GM18517 (cell line): Measurements from ENCODE around the gene HTR4.
"Not testable (repeated sequence)": the region's sequence is repeated elsewhere in the genome, so short reads cannot be mapped to it uniquely, and the experiment has no call there.

Experiments used
- ATAC-seq: cut with Tn5 transposase; IDR thresholded peaks from one replicate; pipeline ENCODE4 v1.9.1; 2021; ENCODE audit warnings: mild to moderate bottlenecking, moderate library complexity; ENCODE audit not compliant: unreplicated experiment

HTR4 gene

DNA sequence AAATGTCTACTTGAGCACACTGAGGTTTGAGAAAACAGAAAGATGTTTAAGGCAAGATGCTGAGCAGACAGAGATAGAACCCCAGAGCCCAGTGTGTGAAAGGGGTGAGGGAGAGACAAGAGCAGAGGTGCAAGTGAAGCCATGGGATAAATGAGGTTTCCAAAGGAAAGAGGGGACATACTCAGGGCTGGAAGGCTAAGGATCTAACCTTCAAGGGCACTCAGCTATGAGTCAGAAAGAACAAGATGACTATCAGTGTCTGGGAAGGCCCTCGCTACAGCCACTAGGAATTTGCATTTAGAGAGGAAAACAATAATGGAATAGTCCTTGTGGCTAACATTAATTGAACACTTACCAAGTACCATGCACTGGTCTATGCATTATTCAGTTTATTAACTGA lies 113.7 kb downstream of the HTR4 start:
- ATAC-seq: no peak

DNA sequence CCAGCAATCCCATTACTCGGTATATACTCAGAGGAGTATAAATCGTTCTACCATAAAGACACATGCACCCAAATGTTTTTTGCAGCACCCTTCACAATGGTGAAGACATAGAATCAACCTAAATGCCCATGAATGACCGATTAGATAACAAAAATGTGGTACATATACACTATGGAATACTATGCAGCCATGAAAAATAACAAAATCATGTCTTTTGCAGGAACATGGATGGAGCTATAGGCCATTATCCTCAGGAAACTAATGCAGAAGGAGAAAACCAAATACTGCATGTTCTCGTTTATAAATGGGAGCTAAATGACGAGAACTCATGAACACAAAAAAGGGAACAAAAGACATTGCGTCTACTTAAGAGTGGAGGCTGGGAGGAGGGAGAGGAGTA lies 114.5 kb downstream of the HTR4 start:
- ATAC-seq: no peak

DNA sequence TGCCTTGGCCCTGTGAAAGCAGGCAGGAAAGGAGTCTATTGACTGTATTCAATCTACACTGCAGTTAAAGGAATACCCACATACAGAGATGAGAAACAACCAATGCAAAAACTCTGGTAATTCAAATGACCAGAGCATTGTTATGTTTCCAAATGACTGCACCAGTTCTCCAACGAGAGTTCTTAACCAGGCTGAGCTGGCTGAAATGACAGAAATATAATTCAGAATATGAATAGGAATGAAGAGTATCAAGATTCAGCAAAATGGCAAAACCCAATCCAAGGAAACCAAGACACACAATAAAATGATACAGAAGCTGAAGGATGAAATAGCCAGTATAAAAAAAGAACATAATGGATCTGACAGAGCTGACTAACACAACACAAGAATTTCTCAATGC lies 119.1 kb downstream of the HTR4 start:
- ATAC-seq: no peak

DNA sequence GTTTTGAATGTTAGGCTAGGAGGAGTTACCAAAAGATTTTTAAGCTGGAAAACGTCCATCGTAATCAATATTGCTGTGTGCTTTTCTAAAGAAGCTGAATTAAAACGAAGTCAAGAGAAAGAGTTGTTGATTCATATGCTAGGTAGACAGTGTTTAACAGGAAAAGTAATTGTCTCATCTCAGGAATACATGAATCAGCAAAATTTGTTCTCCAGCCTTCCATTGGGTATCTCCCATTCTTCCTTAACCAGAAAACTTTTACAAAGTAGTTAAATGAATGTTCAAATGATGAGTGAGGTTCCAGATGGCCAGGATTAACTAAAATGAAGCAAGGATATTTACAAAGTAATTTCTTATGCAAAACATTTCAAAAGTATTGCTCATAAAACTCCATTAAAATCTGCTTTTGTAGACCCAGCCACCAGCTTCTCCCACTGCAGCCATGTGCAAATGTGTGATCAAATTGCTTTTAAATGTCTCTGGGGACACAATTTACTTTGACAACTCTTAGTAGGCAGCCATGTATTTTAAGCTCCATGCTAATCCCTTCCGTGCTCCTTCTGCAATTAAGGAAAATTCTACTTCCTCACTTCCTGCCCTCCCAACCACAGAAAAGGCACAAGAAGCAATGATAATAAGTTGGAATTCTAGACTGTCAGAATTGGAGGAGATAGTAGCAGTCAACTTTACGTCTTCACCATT lies 121.2 kb downstream of the HTR4 start:
- no peak for ATAC-seq

DNA sequence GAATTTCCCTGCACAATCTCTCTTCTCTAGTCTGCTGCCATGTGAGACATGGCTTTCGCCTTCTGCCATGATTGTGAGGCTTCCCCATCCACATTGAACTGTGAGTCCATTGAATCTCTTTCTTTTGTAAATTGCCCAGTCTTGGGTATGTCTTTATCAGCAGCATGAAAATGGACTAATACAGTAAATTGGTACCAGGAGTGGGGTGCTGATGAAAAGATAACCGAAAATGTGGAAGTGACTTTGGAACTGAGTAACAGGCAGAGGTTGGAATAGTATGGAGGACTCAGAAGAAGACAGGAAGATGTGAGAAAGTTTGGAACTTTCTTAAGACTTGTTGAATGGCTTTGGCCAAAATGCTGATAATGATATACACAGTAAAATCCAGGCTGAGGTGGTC lies 124.9 kb downstream of the HTR4 start:
- not testable (repeated sequence) for ATAC-seq

DNA sequence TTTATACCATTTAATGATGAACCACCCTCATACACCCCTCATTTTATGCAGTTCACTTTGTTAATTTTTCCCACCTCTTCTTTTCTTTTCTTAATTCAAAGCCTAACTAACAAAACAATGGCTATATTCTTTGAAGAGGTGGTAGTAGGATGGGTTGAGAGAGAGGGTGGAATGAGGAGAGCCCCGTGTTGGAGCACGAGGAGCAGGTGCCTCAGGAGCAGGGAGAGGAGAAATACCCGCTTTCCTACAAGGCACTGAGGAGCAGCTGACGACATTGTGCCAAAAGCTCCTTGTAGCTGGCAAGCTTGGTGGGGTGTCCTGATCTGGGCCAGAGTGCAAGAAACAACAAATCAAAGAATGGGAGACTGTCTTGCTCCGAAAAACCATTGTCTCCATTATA lies 129.6 kb downstream of the HTR4 start:
- ATAC-seq: no peak

DNA sequence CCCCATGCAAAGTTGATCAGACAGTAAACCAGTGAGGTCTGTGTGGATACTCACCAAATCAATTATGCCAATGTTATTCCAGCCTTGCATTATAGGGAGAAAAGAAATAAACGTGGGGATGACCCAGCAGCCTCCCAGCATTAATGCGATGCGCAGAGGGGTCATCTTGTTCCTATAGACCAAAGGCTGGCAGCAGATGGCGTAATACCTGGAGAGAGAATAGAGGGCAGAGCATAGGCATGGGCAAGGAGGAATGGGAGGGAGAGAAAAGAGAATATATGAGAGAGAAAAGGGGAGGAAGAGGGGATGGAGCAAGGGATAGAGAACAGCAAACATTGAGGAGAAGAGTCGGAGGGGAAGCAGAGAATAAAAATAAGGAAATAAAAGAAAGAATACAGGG lies 131.2 kb downstream of the HTR4 start:
- no peak for ATAC-seq

GRCh38 chr5:148515460-148515859 lies 138.9 kb downstream of the HTR4 start:
- ATAC-seq: no peak

DNA sequence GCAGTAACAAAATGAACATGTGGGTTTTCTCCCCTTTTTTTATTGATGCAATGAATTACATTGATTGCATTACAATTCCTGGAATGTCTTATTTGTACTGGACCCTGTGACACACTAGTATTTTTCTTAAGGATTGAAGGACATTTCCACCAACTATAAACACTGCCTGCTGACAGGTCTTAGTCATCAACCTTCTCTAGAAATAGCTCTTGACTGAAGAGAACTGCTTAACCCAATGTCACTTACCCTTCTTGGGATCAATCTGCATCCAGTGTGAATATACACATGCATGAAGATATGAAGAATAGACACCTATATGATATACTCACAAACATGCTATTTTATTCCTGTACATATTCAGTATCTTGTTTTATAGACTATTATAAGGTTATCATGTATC lies 140.0 kb downstream of the HTR4 start:
- no peak for ATAC-seq

- ATAC-seq: no peak
These were observed 141.8 kb downstream of the HTR4 start for GRCh38 chr5:148512498-148512897.

DNA sequence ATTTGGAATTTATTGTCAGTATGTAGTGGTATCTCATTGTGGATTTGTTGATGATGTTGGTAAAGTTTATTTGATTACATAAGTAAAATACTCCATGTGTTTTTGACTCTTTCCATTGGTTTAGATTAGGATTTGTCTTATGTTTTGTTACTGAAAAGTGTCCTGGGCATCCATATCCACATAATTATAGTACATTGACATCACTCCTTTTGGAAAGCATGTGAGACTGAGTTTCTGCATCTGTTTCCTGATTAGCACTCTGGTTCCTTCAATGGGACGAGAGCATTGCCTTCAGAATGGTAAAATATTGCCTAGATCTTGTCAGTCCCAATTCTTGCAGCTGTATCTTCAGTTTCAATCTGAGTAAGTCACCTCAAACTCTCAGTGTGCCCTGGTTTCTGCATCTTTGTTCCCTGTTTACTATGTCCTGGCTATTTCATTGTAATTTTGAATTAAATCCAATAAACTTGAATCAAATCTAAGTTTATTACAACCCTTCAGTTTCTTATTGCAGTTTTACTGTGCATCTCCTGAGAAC lies 142.4 kb downstream of the HTR4 start:
- ATAC-seq: peak; percentile 91

DNA sequence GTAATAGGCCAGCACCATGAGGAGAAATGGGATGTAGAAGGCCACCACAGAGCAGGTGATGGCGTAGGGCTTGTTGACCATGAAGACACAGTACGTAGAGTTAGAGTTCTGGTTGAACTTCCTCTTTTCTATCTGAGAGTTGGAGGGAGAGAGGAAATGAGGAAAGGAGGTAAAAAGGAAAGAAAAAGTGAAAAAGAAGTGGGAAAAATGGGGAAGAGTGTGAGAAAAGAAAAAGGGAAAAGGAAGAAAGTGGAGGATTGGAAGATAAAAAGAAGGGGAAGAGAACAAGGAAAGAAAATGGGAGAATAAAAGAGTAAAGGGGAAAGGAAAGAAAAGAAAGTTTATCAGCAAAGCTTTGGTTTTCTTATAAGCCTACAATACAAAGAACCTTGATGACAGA lies 144.4 kb downstream of the HTR4 start:
- no peak for ATAC-seq

- ATAC-seq: no peak
These were observed 146.7 kb downstream of the HTR4 start for GRCh38 chr5:148507648-148508047.

GRCh38 chr5:148499452-148499851 lies 154.9 kb downstream of the HTR4 start:
- ATAC-seq: no peak

DNA sequence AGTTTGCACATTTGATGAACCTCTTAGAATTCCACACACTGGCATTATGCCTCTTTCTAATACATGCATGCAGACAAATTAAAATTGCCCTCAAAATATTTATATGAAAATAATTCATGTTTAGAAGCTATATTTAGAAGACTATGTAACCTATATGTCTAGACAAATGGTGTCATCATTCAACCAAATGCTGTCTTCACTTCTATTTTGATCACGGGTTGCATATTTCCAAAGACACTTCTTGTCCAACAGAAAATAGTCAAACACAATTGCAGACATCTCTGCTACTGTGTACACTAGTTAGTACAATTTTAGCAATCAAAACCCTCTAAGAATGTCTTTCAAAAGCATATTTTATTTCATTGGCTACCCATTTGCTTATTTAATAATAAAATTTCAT lies 156.6 kb downstream of the HTR4 start:
- ATAC-seq: no peak

DNA sequence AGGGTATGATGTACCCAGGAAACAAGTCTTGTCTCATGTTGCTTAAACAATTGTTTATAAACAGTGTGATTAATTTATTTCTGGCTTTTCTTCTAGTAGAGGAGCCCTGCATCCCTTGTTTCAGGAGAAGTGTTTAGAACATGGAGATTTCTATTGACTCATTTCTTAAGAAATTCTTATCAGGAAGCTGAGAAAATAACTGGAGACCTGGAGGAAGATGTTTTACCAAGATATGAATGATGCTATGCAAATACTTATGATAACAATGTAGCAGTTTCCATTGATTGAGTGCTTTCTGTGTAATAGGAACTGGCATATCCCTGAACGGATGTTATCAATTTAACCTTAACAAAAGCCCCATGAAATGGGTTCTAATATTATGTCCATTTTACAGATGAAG lies 162.0 kb downstream of the HTR4 start:
- ATAC-seq: no peak

- ATAC-seq: no peak
These were observed 162.5 kb downstream of the HTR4 start for GRCh38 chr5:148491793-148492184.

DNA sequence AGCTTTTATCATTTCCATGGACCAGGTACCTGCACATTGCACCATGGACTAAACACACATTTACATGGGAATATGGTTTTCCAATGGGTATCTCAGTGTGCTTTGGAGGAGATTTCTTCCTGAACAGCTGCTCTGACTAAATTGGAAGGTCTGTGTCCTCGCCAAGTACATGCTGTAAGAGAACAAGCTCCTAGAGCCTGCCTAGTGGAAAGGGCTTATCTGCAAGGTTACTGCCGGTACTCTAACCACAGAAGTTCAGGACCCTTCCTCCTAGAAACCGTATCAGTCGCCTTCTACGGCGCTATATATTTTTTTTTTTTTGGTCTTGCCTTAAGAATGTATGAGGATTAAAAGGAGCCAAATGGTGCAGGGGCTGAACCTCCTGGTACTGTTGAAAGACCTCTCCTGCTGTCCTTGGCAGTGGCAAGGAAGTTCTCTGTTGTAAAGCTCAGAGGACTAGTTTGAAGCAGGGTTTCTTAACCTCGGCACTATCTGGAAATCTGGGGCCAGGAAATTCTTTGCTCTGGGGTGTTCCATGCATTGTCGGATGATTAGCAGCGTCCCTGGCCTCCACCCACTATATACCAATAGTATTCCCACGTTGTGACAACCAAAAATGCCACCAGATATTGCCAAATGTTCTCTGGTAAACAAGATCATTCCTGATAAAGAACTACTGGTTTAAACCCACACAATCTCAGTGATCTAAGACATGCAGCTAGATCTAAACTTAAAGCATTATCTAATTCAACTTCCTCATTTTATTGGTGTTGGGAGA lies 163.1 kb downstream of the HTR4 start:
- ATAC-seq: no peak

- ATAC-seq: no peak
These were observed 165.6 kb downstream of the HTR4 start for GRCh38 chr5:148488757-148489156.

DNA sequence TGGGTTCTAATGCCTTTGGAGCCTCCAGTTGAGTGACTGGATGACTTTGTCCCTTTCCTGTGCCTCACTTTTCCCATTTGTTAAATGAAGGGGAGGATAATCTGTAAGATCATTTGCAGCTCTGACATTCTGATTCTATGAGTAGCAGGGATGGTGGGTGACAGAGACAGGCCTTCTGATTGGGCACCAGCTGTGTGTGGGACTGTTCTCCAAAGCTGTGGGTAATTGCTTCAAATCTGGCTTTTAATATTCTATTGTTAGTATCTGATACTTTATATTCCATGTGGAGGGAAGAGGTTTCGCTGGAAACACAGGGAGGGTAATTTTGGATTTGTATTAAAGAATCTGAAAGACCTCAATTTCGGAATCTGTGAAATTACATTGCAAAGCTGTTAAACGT lies 167.9 kb downstream of the HTR4 start:
- no peak for ATAC-seq

DNA sequence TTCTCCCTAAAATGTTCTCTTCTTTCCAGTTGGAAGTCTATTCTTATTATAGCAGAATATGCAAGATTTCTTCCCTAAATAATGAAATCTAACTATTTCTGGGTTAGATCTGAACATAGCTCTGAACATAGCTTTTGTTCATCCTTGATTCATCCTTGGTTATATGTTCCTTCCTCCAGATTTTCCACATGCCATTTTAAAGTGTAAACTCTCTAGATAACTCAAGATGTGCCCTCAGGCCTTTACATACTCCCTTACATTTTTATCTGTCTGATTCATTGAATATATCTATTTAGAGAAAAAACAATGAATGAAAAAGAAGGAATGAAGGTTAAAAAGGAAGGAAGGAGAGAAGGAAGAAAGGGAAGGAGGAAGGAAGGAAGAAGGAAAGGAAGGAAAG lies 169.7 kb downstream of the HTR4 start:
- ATAC-seq: no peak

DNA sequence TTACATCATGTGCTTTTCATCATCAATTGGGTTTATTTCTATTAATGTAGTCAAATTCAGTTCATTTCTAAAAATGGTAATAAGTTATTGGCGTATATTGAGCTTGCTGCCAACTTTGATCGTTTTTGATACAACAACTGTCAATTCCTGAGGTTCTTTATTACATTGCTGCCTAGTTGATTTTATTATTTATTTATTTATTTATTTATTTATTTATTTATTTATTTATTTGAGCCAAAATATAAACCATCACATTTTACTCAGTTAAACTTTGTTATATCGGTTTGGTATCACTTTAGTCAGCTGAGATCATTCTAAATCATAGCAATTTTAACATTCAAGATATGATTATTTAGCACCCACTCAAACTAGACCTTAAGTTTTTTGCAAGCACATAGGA lies 170.6 kb downstream of the HTR4 start:
- no peak for ATAC-seq
